HepG2 (cell line): ENCODE data around the gene TBC1D5. TPM values are rescaled to one million over a fixed set of nuclear protein-coding genes. Genes with fewer than 3 reads are reported as not detected.

ENCODE experiments used
- ATAC-seq: fragments of 200-7000 bp; cut with Tn5 transposase; 3 replicates; pipeline ENCODE4 v1.9.1; 2020; ENCODE audit warnings: mild to moderate bottlenecking, moderate library complexity
- BruUV-seq: library from RNA; stranded (reverse); fragments of 400-500 nt; replicated peaks from 2 replicates; lab custom pipeline; 2021; lab: Mats Ljungman, UMichigan
- CTCF ChIA-PET: fragments of 300-600 bp; formaldehyde crosslinking; extraction: SDS; loops from one replicate; lab custom pipeline; 2021; ENCODE audit warnings: low total read pairs, inconsistent platforms, low intra/inter-chr PET ratio; lab: Yijun Ruan, JAX
- POLR2A ChIA-PET: fragments of 350-600 bp; sonication (Branson Sonifier 250); formaldehyde crosslinking; loops from one replicate; lab custom pipeline; 2020; ENCODE audit warnings: antibody characterized with exemption, inconsistent platforms; lab: Yijun Ruan, JAX
- DNase-seq: peaks from one replicate; pipeline ENCODE4 v3.0.0-alpha.2; 2015; ENCODE audit warnings: low spot score
- FAIRE-seq: peaks from 3 replicates; lab custom pipeline; 2011; peaks lifted over from hg19 to GRCh38; lab: Jason Lieb, UNC
- H2AFZ ChIP-seq: one replicate; pipeline ENCODE4 v1.6.1; 2011; ENCODE audit warnings: low read length, inconsistent platforms
- H3K27ac ChIP-seq: fragments of 300-600 bp; 3 replicates; pipeline ENCODE4 v1.8.0; 2011; ENCODE audit warnings: mixed run types, mild to moderate bottlenecking, mixed read lengths, low read length, inconsistent platforms; ENCODE audit not compliant: insufficient read depth; ENCODE audit errors: extremely low read length
- H3K27me3 ChIP-seq, 2 experiments: fragments of 200-600 bp in 1 of 2; 2 replicates in 1 of 2; 3 replicates in 1 of 2; pipeline versions ENCODE4 v1.6.0 to v1.8.0; 2011; ENCODE audit warnings: low read length in 2 of 2, mild to moderate bottlenecking in 2 of 2, moderate library complexity in 2 of 2, inconsistent platforms in 1 of 2; ENCODE audit not compliant: insufficient read depth in 2 of 2, control insufficient read depth in 1 of 2
- H3K36me3 ChIP-seq, 2 experiments: fragments of 200-600 bp in 1 of 2; replicated peaks in 1 of 2; 2 replicates in 1 of 2; 3 replicates in 1 of 2; pipeline versions ENCODE4 v1.5.1 to v1.8.0; 2011; ENCODE audit warnings: low read length in 2 of 2, inconsistent platforms in 1 of 2; ENCODE audit not compliant: insufficient read depth in 2 of 2, control insufficient read depth in 1 of 2
- H3K4me1 ChIP-seq: 2 replicates; pipeline ENCODE4 v1.5.1; 2012; ENCODE audit warnings: low read length, inconsistent platforms; ENCODE audit not compliant: insufficient read depth
- H3K4me2 ChIP-seq: 2 replicates; pipeline ENCODE4 v1.6.0; 2011; ENCODE audit warnings: low read depth, low read length, inconsistent platforms
- H3K4me3 ChIP-seq, 3 experiments: fragments of 200-600 bp in 1 of 3; sonication (generic), shearing (Covaris generic) in 1 of 3; replicated peaks in 1 of 3; 2 replicates each; pipeline ENCODE4 v1.5.1; 2011 to 2016; ENCODE audit warnings: low read length in 3 of 3, inconsistent platforms in 2 of 3, low read depth in 2 of 3, mild to moderate bottlenecking in 2 of 3, control low read depth in 1 of 3, mixed read lengths in 1 of 3; ENCODE audit not compliant: insufficient read depth in 1 of 3
- H3K79me2 ChIP-seq: one replicate; pipeline ENCODE4 v1.6.1; 2011; ENCODE audit warnings: low read length, inconsistent platforms; ENCODE audit not compliant: insufficient read depth
- H3K9ac ChIP-seq: 2 replicates; pipeline ENCODE4 v1.6.0; 2011; ENCODE audit warnings: mild to moderate bottlenecking, low read depth, low read length, inconsistent platforms; ENCODE audit not compliant: insufficient read depth
- H3K9me3 ChIP-seq: 2 replicates; pipeline ENCODE4 v1.5.1; 2012; ENCODE audit warnings: mild to moderate bottlenecking, low read length
- H4K20me1 ChIP-seq: 2 replicates; pipeline ENCODE4 v1.6.0; 2011; ENCODE audit warnings: inconsistent platforms, mild to moderate bottlenecking, low read length, moderate library complexity; ENCODE audit not compliant: insufficient read depth
- DRAP1 ChIP-seq: IDR thresholded peaks from 2 replicates; pipeline ENCODE4 v1.6.1; 2016; ENCODE audit warnings: missing genetic modification reagents, missing compliant biosample characterization
- ERF ChIP-seq: IDR thresholded peaks from 2 replicates; pipeline ENCODE4 v1.6.1; 2018; ENCODE audit warnings: missing biosample characterization, missing genetic modification reagents
- HCFC1 ChIP-seq: fragments of 150-350 bp; IDR thresholded peaks from 2 replicates; pipeline ENCODE4 v1.6.1; 2014; ENCODE audit warnings: low read depth, low read length
- JUND ChIP-seq: sonication (generic); formaldehyde crosslinking; IDR thresholded peaks from 2 replicates; pipeline ENCODE4 v1.8.0; 2022; ENCODE audit warnings: mild to moderate bottlenecking, missing genetic modification reagents
- KLF12 ChIP-seq: sonication (generic); formaldehyde crosslinking; IDR thresholded peaks from 2 replicates; pipeline ENCODE4 v1.4.0; 2020; ENCODE audit warnings: missing genetic modification reagents, borderline replicate concordance
- MIXL1 ChIP-seq: IDR thresholded peaks from 2 replicates; pipeline ENCODE4 v1.6.1; 2016
- MNT ChIP-seq: fragments of 450-650 bp; IDR thresholded peaks from 2 replicates; pipeline ENCODE4 v1.6.1; 2016
- MTERF4 ChIP-seq: sonication (generic); formaldehyde crosslinking; IDR thresholded peaks from 2 replicates; pipeline ENCODE4 v1.8.0; 2023; ENCODE audit warnings: mild to moderate bottlenecking, missing genetic modification reagents
- NR2F1 ChIP-seq, 2 experiments: fragments of 450-650 bp in 1 of 2; formaldehyde crosslinking in 1 of 2; IDR thresholded peaks; 2 replicates each; pipeline versions ENCODE4 v1.5.0 to v1.6.1; 2016 to 2020; ENCODE audit warnings: mild to moderate bottlenecking in 1 of 2, missing compliant biosample characterization in 1 of 2, missing genetic modification reagents in 1 of 2, moderate library complexity in 1 of 2
- RAD21 ChIP-seq: fragments of 450-650 bp; formaldehyde crosslinking; IDR thresholded peaks from 2 replicates; pipeline ENCODE4 v1.5.0; 2020; ENCODE audit warnings: mild to moderate bottlenecking
- SCMH1 ChIP-seq: sonication (generic); formaldehyde crosslinking; IDR thresholded peaks from 2 replicates; pipeline ENCODE4 v1.9.0; 2021; ENCODE audit warnings: missing genetic modification reagents, mild to moderate bottlenecking, borderline replicate concordance
- SIN3B ChIP-seq: fragments of 150-350 bp; IDR thresholded peaks from 2 replicates; pipeline ENCODE4 v1.6.1; 2014; ENCODE audit warnings: low read length
- TAF15 ChIP-seq: fragments of 200-400 bp; formaldehyde crosslinking; IDR thresholded peaks from one replicate; pipeline ENCODE4 v1.6.1; 2018; ENCODE audit warnings: mild to moderate bottlenecking, low read depth, low read length; ENCODE audit not compliant: poor library complexity, severe bottlenecking
- THAP7 ChIP-seq: sonication (generic); formaldehyde crosslinking; IDR thresholded peaks from 2 replicates; pipeline ENCODE4 v1.8.1; 2023; ENCODE audit warnings: mild to moderate bottlenecking, missing genetic modification reagents
- ZNF101 ChIP-seq: sonication (generic); formaldehyde crosslinking; IDR thresholded peaks from 2 replicates; pipeline ENCODE4 v1.4.0; 2020; ENCODE audit warnings: mild to moderate bottlenecking, low read depth, missing genetic modification reagents, borderline replicate concordance
- ZNF333 ChIP-seq: sonication (generic); formaldehyde crosslinking; IDR thresholded peaks from 2 replicates; pipeline ENCODE4 v1.4.0; 2020; ENCODE audit warnings: mild to moderate bottlenecking, missing genetic modification reagents, borderline replicate concordance
- ZNF609 ChIP-seq: sonication (generic); formaldehyde crosslinking; IDR thresholded peaks from 2 replicates; pipeline ENCODE4 v1.4.0; 2020; ENCODE audit warnings: mild to moderate bottlenecking, missing genetic modification reagents, borderline replicate concordance
- ZNF670 ChIP-seq: sonication (generic); formaldehyde crosslinking; IDR thresholded peaks from 2 replicates; pipeline ENCODE4 v1.8.0; 2022; ENCODE audit warnings: mild to moderate bottlenecking, missing genetic modification reagents, borderline replicate concordance
- WGBS: methylation state at CpG from one replicate; pipeline ENCODE4 v1.1.6; 2017; ENCODE audit warnings: low lambda C conversion rate; 5-methylcytosine and 5-hydroxymethylcytosine counted together
- in situ Hi-C: cut with HindIII; loops from 2 replicates; pipeline ENCODE4 v1.10.0; 2017; ENCODE audit warnings: low pct_unique_long_range_greater_than_20kb; ENCODE audit not compliant: extremely low pct_ligation_motif_present
- intact Hi-C: fragments of 100-400 bp; cut with micrococcal nuclease; formaldehyde crosslinking; loops from one replicate; pipeline ENCODE4 v1.10.0; 2022; ENCODE audit not compliant: unreplicated experiment
- polyA plus RNA-seq, 8 experiments: library from polyadenylated mRNA; depleted of rRNA in 3 of 8; stranded (reverse) in 7 of 8; unstranded in 1 of 8; fragments of >200 nt; fragmentation: Illumina TruSeq in 4 of 8; extraction: Trizol in 4 of 8; gene quantifications; 2 replicates each; pipeline versions ENCODE4 v1.2.1 to v1.2.3, GENCODE V29; 2011 to 2016; ENCODE audit warnings: low read depth in 4 of 8, missing spikeins in 1 of 8, mixed read lengths in 1 of 8; ENCODE audit not compliant: insufficient read depth in 1 of 8
- total RNA-seq, 5 experiments: library from RNA; depleted of rRNA; stranded (reverse); fragments of >200 nt; fragmentation: Illumina TruSeq; extraction: Trizol; gene quantifications; 2 replicates each; pipeline ENCODE4 v1.2.3, GENCODE V29; 2016; ENCODE audit warnings: low read depth in 1 of 5

Gene TBC1D5
- total and polyA plus RNA-seq, 2 of the 13 experiments (the other 11 are each of a cell fraction or from before 2014, with no cell fraction given), result 19.2 to 33.3 TPM

GRCh38 chr3:17433876-17434275 lies 308.6 kb downstream of the TBC1D5 start:
- no peaks in the 10 kb centered on the region for H3K27me3 ChIP-seq
- BruUV-seq, result no TSS peak
- in situ Hi-C loops, result loop anchor here (10.0 kb wide), 1 partner anchor 401 kb away; no protein-coding TSS in a partner anchor
- no peak overlapping the region for H2AFZ ChIP-seq
- no peaks in the 10 kb centered on the region for H3K9me3 ChIP-seq
- H3K79me2 ChIP-seq, result no peaks in the 10 kb centered on the region
- H4K20me1 ChIP-seq, result no peaks in the 10 kb centered on the region
- no peak overlapping the region for H3K9ac ChIP-seq
- DNase-seq, result no peak
- FAIRE-seq, result no peak
- H3K36me3 ChIP-seq, result no peaks in the 10 kb centered on the region
- no peak for ATAC-seq
- H3K4me1 ChIP-seq, result no peaks in the 10 kb centered on the region
- 90% methylated on average over 3 of the region's 4 CpGs for WGBS
- ChIA-PET CTCF (no interaction called here), POLR2A (no interaction called here)
- no peak overlapping the region for H3K4me3 ChIP-seq
- intact Hi-C loops, result loop anchor here (5.0 kb wide), 2 partner anchors 208 to 308 kb away; partner anchors contain the start of gene TBC1D5
- no peak overlapping the region for H3K4me2 ChIP-seq
- no peak overlapping the region for H3K27ac ChIP-seq
- TF ChIP-seq DRAP1 (CRISPR knock-in tag) (no peak), TAF15 (no peak), SIN3B (no peak), NR2F1 (CRISPR knock-in tag; IDR thresholded peaks at IDR 0.05) (no peak), ZNF101 (no peak), ERF (no peak), MNT (no peak), KLF12 (CRISPR knock-in tag) (no peak), HCFC1 (no peak), RAD21 (CRISPR knock-in tag) (no peak), THAP7 (no peak), MTERF4 (CRISPR knock-in tag) (no peak), MIXL1 (CRISPR knock-in tag) (no peak), JUND (no peak), SCMH1 (no peak), ZNF609 (no peak), ZNF333 (CRISPR knock-in tag) (no peak), ZNF670 (CRISPR knock-in tag) (no peak)
